AG04449 (cell line): ENCODE measurements around the gene USP31.
"Not testable (repeated sequence)": the region's sequence is repeated elsewhere in the genome, so short reads cannot be mapped to it uniquely, and the experiment has no call there.

ENCODE experiments used
- CTCF ChIA-PET: fragments of 350-600 bp; formaldehyde crosslinking; extraction: SDS; loops from one replicate; lab custom pipeline; 2021; ENCODE audit warnings: antibody characterized with exemption; lab: Yijun Ruan, JAX
- POLR2A ChIA-PET: fragments of 400-600, 350-600 bp; formaldehyde crosslinking; extraction: SDS; loops from one replicate; lab custom pipeline; 2020; ENCODE audit warnings: antibody characterized with exemption, inconsistent platforms; lab: Yijun Ruan, JAX
- DNase-seq: peaks from one replicate; pipeline ENCODE4 v3.0.0-alpha.2; 2010; ENCODE audit warnings: low read depth, low spot score
- H3K4me3 ChIP-seq: 2 replicates; pipeline ENCODE4 v1.5.1; 2011; ENCODE audit warnings: low read depth, mild to moderate bottlenecking, control low read depth, low read length
- TF ChIP-seq, protein P1 (sequence below): IDR thresholded peaks from one replicate; pipeline ENCODE4 v1.5.1; 2011; ENCODE audit warnings: mild to moderate bottlenecking, moderate library complexity, low read length, control low read depth, inconsistent platforms; ENCODE audit not compliant: insufficient read depth; ENCODE audit errors: missing control alignments

USP31 gene

DNA sequence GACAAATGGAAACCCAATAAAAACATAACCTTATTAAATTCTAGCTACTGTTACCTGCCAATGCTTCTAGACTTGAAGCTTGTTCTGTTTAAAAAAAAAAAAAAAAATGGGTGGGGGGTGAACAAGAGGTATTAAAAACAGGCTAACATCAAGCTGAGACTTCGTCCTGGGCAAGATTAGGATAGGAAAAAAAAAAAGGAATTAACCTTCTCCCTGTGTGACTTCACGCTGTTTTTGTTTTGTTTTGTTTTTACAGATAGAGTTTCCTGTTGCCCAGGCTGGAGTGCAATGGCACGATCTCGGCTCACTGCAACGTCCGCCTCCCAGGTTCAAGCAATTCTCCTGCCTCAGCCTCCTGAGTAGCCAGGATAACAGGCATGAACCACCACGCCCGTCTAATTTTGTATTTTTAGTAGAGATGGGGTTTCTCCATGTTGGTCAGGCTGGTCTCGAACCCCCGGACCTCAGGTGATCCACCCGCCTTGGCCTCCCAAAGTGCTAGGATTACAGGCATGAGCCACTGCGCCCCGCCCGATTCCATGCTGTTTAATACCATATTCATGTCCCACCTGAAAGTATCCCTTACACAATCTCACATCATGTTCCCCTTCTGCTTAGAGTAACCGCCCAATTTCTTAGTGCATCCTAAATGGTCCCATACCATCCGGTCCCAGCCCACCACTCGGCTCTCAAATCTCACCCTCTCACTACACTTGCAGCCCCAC, 2.2 kb downstream of the USP31 start:
- no peak for DNase-seq
- no peak overlapping the region for H3K4me3 ChIP-seq
- TF ChIP-seq, protein P1, sequence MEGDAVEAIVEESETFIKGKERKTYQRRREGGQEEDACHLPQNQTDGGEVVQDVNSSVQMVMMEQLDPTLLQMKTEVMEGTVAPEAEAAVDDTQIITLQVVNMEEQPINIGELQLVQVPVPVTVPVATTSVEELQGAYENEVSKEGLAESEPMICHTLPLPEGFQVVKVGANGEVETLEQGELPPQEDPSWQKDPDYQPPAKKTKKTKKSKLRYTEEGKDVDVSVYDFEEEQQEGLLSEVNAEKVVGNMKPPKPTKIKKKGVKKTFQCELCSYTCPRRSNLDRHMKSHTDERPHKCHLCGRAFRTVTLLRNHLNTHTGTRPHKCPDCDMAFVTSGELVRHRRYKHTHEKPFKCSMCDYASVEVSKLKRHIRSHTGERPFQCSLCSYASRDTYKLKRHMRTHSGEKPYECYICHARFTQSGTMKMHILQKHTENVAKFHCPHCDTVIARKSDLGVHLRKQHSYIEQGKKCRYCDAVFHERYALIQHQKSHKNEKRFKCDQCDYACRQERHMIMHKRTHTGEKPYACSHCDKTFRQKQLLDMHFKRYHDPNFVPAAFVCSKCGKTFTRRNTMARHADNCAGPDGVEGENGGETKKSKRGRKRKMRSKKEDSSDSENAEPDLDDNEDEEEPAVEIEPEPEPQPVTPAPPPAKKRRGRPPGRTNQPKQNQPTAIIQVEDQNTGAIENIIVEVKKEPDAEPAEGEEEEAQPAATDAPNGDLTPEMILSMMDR: no peak
- ChIA-PET POLR2A (no interaction called here), CTCF (interaction anchor here (1.0 to 1.4 kb wide), 2 partner anchors 289 kb away, joined by 4 read pairs; no protein-coding TSS in a partner anchor)

DNA sequence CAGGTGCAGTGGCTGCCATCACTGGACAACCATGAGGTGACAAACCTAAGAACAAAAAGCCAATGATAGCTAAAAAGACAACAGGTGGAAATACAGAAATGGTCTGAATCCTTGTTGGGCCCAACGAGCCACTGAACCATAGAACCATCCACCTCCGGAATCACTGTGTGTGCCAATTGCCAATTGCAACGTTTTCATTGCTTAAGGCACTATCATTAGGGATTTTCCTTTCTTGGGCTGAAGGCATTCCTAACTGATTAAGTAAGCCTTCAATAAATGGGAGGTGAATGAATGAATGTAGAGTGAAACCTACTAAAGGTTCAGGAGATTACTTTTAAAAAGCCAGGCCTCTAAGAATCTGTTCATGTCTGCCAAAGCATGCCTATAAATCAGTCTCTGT, 3.6 kb downstream of the USP31 start:
- TF ChIP-seq, protein P1: no peak
- POLR2A ChIA-PET: no interaction called here
- no peak for DNase-seq
- H3K4me3 ChIP-seq: no peak overlapping the region
- CTCF ChIA-PET: interaction anchor here (2.4 kb wide), 1 partner anchor 289 kb away, joined by 10 read pairs; no protein-coding TSS in a partner anchor

DNA sequence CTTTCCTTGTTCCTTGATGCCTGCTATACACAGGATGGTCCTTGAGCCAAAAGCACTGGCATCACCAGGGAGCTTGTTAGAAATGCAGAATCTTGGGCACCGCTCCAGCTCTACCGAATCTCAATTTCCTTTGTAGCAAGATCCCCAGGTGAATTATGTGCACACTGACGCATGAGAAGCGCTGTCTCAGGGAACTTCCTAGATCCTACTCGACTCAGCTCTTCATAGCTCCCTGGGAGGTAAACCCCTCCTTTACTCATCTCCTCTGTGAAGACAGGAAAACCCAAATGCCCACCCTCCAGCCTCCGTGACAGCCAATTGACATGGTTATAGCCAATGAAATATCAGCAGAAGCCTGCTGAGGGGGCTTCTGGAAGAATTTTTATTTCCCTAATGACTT, 4.1 kb downstream of the USP31 start:
- no peak for DNase-seq
- POLR2A ChIA-PET: no interaction called here
- CTCF ChIA-PET: interaction anchor here (2.4 kb wide), 1 partner anchor 289 kb away, joined by 10 read pairs; no protein-coding TSS in a partner anchor
- H3K4me3 ChIP-seq: no peak overlapping the region
- TF ChIP-seq, protein P1: no peak

DNA sequence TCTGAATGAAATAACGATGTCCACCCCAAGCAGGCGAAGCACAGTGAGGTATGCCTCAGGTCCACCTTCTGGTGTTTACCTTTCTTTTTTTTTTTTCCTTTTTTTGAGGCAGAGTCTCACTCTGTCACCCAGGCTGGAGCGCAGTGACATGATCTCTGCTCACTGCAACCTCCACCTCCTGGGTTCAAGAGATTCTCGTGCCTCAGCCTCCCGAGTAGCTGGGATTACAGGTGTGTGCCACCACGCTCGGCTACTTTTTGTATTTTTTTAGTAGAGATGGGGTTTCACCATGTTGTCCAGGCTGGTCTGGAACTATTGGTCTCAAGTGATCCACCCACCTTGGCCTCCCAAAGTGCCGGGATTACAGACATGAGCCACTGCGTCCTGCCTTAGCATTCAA, 4.9 kb downstream of the USP31 start:
- DNase-seq, POLR2A ChIA-PET, H3K4me3 ChIP-seq: not testable (repeated sequence)
- CTCF ChIA-PET: interaction anchor here (2.4 kb wide), 1 partner anchor 290 kb away, joined by 10 read pairs; no protein-coding TSS in a partner anchor

DNA sequence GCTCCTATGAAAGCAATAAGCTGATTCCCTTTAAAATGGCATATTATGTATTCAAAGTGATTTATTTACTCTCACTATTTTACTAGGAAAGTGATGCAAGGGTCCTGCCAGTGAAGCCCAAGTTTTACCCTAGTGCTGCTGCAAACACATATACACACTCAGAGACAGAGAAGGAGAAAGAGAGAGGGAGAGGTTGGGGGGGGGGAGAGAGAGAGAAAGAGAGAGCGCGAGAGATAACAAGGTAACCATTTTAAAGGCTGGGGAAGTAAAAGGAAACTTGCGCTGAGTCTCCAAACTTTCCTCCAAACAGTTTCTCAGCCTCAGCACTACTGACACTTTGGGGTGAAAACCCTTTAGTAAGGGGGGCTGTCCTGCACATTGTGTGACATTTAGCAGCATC, 5.9 kb downstream of the USP31 start:
- ChIA-PET CTCF (interaction anchor here (1.3 to 2.4 kb wide), 2 partner anchors 15 to 291 kb away, joined by 3 to 10 read pairs; no protein-coding TSS in a partner anchor), POLR2A (no interaction called here)
- TF ChIP-seq, protein P1: no peak

DNA sequence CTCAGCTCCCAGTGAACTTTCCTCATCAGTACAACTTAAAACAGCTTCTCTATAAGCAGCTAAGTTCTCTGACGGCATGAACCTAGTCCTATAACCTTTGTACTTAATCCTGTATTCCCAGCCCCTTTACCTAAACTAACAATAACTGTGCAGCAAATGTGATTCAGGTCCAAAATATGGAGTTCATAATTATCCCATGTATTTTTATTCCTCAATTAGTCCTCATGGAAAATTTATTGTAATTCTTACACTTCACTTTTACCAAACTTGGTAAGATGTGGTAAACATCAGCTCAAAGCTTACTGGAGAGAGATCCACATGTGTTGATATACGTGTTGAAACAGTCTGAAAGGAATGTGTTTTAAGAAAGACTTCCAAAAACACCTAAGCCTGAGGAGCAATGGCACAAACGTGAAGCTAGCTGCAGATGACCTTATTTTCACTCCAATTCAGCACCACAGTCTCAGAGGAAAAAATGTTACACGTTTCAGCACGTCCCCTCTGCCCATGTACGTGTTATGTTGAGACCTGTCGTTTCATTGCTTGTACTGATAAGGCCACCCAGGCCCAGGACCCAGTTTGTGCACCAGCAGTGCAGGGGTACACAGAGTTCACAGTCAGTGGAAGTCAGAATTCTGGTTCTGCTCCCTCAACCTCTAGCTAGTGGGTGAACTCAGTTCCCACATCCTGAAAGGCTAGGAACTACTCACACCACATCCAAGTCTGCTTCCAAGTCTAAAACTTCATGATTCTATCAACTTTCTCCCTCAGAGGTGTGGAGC, 7.1 kb downstream of the USP31 start:
- H3K4me3 ChIP-seq: no peak overlapping the region
- no peak for DNase-seq
- TF ChIP-seq, protein P1: no peak
- ChIA-PET POLR2A (no interaction called here), CTCF (interaction anchor here (0.8 to 1.3 kb wide), 3 partner anchors 10 to 304 kb away, joined by 3 to 4 read pairs (median 3); no protein-coding TSS in a partner anchor)

More for the DNA sequence above, 5.9 kb downstream of the USP31 start:
- H3K4me3 ChIP-seq: no peak overlapping the region
- no peak for DNase-seq
